HG02884 (cell line): ENCODE data around the gene MED29.

Source experiments
- ATAC-seq: cut with Tn5 transposase; IDR thresholded peaks from one replicate; pipeline ENCODE4 v1.9.1; 2021; ENCODE audit warnings: mild to moderate bottlenecking, moderate library complexity; ENCODE audit not compliant: unreplicated experiment

Gene MED29

DNA sequence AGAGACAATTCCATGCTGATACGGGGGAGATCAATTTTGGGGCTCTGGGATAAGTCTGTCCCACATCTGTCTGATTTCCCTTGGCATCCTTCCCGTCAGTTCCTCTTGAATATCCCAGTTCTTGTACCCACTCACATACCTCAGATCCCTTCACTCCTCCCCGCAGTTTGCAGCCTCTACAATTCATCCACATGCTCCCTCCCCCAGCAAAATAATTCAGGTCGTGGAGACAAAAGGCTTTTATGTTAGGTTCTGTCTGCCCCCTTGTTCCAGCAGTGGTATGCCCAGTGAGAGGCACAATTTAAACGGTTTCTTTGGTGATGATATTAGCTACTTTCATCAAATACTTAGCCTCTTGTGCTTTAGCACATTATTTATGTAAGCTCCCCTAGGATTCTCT, 35.0 kb downstream of the MED29 start:
- no peak for ATAC-seq

DNA sequence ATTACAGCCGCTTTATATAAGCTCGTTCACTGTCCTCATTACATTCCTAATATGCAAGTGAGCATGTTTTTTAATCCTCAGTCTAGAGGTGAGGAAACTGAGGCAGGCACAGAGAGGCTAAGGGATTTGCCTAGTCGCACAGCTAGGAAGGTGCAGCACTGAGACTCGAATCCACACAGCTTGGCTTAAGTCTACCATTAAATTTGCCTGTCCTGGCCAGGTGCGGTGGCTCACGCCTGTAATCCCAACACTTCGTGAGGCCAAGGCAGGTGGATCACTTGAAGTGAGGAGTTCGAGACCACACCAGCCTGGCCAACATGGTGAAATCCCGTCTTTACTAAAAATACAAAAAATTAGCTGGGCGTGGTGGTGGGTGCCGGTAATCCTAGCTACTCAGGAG, 36.5 kb downstream of the MED29 start:
- no peak for ATAC-seq

DNA sequence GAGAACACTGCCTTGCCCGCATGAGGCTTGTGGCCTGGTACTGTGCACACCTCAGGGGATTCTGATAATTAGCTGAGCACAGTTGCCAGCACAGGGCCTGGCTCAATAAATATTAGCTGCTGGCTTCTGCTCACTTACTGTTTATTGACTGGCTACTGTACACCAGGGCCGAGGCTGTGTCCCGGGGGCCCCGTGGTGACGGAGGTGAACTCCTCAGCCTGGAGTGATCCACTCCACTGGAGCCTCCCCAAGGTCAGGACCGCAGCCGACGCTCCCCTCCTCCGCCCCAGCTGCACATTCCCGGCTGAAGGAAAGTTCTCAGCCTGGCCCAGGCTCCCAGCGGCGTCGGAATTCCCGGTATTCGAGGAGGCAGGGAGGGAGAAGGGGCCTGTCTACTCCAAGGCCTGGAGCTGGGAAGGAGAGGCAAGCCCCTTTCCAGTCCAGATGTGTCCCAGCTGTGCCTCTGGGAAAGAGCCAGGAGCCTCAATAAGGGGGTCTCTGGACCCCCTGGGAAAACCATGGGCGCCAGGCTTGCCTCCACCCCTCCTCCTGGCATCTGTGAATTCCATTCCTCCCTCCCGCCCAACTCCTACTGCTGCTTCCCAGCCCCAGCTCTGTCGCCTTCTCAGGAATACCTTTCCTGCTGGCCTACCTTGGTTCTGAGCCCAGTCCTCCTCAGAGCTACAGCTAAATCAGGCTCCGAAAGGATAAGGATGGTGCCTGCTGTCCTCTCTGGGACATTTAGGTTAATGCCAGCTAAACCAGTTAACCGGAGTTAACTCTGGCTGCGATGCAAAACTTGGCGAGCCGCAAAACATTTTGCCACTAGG, 37.3 kb downstream of the MED29 start:
- ATAC-seq = no peak

DNA sequence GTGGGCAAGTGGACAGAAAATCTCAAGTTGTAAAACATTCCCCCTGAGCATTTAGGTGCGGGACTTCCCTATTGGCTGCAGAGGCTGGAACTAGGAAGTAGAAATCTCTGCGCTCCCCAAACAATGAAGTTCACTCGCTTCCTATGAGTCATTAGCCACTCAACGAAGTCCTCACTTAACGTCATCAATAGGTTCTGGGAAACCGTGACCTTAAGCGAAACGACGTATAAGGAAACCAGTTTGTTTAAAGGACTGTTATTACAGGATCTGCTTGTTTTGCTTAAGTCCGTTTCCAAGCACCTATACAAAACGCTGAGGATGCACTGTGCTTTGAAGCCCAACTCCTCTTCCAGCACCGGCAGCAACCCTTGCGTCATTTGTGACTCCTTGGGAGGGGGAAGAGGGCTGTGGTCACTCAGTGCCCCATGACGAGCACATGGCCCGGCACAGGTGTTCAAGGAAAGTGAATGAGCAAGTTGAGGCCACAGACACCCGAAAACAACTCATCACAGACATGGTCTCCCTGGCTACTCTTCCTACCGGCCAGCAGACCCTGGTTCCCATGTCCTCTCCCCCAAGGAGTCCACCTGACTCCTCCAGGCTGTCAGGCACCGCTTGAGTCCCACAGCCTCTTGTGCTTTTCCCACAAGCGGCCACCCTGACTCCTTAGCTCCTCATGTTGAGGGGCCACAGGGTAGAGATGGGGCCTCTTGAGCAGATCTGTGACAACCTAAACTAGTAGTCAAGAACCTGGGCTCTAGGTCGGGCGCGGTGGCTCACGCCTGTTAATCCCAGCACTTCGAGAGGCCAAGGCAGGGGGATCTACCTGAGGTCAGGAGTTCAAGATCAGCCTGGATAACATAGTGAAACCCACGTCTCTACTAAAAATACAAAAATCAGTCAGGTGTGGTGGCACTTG, 39.8 kb downstream of the MED29 start:
- no peak for ATAC-seq

DNA sequence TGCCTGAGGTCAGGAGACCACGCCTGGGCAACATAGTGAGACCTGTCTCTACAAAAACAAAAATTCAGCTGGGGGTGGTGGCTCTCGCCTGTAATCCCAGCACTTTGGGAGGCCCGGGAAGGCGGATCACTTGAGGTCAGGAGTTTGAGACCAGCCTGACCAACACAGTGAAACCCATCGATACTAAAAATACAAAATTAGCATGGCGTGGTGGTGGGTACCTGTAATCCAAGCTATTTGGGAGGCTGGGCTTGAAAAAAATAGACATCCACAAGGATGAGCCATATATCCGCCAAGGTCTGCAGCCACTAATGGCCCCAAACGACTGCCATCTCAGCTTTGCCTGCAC, 41.5 kb downstream of the MED29 start:
- ATAC-seq = no peak

DNA sequence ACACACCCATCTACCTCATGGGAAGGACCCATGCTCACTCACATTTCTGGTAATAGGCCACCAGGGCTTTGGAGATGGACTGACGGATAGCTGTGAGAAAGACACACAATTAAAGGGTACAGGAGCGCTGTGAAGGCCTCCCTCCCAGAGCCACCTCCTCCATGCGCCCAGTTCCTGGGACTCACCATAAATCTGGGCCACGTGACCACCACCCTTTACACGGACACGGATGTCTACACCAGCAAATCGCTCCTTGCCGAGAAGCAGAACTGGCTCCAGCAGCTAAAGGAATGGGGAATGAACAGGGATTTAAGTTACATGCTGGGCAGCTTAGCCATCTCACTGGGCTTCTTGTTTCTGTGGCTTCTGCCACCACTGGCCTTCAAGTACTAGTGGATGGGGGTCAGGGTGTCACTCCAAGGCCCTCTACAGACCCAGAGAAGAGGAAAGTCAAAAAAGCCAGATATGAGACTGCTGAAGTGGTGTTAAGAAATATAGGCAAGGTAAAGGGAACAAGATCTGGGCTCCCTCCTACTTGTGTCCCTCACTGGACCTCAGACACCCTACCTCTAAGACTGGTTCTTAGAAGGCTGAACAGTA, 42.4 kb downstream of the MED29 start:
- no peak for ATAC-seq

DNA sequence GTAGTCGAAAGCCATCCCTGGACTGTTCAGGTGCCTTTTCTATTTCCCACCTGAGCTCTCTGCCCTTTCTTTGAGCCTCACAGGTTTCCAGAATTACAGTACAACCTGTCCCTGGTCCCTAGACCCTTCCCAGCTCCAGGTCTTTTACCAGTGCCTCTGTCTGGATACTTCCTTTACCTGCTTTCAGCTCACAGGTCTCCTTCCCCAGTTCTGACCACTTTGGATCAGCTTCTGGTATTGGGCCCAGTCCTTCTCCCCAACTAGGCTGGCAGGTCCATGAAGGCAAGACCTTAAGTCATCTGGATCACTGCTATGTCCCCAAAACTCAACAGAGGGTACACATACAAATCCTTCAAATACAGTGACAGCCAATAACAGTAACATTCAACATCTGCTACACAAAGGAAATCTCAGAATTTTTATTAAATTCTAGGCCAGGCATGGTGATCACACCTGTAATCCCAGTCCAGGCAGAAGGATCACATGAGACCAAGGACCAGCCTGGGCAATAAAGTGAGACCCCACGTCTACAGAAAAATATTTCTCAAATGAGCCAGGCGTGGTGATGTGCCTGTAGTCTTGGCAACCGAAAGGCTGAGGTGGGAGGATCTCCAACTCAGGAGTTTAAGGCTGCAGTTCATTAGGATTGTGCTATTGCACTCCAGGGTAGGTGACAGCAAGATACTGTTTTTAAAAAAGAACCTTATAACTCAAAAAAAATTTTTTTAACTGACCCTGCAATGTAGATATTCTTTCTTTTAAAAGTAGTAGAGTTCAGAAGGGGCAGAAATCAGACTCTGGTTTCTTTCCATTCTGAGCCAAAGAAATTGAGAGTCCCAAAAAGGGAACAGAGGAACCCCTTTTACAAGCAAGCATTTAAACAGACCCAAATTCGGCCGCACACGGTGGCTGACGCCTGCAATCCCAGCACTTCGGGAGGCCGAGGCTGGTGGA, 43.2 kb downstream of the MED29 start:
- ATAC-seq = no peak

DNA sequence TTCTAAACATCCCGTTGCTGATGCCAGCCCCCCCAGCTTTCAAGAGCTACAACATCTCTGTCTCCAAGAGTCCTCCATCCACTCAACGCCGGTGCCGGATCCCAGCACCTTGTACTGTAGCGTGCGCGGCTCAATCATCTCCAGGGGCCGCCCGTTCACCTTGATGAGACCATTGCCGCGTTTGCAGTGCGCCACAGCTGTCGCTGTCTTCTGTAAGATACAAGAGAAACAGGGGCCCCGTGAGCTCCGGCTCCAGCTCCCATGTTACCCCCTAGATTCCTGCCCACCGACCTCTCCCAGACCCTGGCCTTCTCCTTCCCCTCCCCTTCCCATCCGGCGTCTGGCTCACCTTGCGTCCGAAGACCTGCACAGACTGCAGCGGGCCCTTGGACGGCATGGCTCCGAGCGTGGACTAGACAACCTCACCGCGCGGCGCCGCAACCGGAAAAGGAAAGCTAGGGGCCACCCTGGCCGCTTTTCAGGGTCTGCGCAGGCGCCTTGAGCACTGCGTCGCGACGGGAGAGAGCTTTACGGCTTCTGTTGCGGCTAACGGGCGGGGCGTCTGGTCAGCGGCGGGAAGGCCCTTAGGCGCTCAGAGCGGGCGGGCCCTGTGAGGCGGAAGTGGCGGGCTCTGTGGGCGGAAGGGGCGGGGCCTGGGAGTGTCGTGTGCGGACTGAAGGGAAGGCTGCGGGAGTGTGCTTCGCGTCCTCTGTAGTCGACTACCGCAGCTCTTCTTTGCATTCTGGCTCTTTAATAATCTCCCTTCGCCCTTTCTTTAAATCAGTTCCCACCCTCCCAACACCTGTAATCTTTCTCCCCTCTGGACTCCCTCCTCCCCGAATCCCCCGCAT, 44.5 kb downstream of the MED29 start, which contains the start of gene RPS16:
RPS16 (minus strand) TSS at position 451 of the 851 bp plus-strand sequence; CDS start at position 397, 54 bp downstream.
- peak; percentile 59 for ATAC-seq

DNA sequence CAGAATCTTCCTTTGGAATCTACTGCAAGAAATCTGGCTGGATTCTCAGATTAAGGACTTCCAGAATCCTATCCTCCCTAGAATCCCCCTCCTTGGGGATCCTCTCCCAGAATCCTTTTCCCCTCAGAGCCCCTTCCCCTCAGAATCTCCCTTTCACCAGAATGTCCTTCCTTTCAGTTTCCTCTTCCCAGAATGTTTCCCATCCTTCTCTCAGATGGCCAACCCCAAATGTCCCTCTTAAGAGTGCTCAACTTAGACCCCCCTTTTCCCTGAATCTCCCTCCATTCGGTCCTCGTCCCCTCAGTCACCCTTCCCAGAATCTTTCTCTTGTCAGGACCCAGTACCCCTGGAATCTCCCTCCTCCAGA, 45.2 kb downstream of the MED29 start:
- no peak for ATAC-seq

DNA sequence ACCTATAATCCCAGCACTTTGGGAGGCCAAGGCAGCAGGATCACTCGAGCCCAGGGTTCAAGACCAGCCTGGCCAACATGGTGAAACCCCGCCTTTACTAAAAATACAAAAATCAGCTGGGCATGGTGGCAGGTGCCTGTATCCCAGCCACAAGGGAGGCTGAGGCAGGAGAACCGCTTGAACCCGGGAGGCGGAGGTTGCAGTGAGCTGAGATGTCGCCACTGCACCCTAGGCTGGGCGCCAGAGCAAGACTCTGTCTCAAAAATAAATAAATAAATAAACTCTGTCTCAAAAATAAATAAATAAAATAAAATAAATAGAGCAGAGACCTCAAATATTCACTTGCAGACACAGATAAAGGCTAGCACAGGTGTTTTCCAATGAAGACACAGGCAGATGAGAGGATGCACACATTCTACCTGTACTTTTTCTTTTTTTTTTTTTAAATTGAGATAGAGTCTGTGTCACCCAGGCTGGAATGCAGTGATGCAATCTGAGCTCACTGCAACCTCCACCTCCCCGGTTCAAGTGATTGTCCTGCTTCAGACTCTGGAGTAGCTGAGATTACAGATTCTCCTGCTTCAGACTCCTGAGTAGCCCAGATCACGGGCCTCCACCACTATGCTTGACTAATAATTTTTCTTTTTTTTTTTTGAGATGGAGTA, 47.2 kb downstream of the MED29 start:
- ATAC-seq = no peak

DNA sequence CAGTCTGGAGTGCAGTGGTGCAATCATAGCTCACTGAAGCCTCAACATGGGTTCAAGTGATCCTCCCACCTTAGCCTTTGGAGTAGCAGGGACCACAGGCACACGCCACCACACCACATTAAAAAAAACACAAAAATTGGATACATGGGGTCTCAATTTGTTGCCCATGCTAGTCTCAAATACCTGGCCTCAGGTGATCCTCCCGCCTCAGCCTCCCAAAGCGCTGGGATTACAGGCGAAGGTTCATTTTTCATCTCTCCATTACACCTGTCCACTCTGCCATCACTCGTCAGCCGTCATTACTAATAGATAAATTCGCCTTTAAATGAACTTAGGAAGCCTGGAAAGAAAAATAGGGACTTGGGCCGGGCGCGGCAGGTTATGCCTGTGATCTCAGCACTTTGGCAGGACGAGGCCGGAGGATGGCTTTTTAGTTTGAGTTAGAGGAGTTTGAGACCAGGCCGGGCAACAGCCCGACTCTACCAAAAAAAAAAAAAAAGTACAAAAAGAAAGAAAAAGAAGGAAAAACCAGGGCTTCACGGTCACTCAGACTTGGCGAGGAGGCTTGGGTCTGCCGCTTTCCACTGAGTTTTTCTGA, 53.5 kb downstream of the MED29 start:
- ATAC-seq = no peak

DNA sequence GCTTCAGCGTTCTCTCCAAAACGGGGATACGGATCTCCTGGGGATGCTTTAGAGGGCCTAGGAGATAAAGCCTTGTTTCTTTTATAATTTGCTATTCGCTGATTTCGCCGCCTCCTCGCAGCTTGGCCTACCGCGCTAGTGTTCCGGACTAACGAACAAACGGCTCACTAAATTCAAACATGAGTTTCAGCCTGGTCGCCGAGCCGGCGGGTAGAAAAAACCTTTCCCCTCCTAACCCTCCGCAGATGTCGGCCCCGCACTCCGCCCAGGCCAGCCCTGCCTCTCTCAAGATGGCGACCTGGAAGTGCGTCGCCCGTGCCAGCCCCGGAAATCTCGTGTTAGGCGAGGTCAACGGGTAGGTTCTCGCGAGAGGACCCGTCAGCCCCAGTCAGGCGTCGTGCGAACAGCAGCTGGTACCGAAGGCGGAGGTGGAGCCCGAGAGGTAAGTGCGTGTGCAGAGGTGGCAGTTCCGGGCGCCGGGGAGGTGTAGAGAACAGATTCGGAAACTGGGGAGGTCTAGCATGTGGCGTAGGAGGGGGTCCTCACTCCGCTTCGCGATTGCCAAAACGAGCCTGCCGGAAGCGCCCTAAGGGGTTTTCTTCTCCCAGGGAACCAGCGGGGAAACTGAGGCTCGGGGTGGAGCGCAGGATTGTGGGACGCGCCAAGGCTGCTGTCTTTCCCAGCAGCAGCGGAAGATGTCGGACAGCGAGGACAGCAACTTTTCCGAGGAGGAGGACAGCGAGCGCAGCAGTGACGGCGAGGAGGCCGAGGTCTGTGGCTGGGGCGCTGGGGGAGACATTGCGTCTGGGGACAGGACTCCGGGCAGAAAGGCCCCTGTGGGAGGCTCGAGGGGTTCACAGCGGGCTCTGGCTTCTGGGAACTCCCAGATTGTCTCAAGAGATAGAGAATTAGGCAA, 54.3 kb downstream of the MED29 start, which contains the start of gene SUPT5H:
SUPT5H (plus strand) TSS at position 387 of the 916 bp plus-strand sequence; CDS start at position 696, 309 bp downstream.
- peak; percentile 71 for ATAC-seq

DNA sequence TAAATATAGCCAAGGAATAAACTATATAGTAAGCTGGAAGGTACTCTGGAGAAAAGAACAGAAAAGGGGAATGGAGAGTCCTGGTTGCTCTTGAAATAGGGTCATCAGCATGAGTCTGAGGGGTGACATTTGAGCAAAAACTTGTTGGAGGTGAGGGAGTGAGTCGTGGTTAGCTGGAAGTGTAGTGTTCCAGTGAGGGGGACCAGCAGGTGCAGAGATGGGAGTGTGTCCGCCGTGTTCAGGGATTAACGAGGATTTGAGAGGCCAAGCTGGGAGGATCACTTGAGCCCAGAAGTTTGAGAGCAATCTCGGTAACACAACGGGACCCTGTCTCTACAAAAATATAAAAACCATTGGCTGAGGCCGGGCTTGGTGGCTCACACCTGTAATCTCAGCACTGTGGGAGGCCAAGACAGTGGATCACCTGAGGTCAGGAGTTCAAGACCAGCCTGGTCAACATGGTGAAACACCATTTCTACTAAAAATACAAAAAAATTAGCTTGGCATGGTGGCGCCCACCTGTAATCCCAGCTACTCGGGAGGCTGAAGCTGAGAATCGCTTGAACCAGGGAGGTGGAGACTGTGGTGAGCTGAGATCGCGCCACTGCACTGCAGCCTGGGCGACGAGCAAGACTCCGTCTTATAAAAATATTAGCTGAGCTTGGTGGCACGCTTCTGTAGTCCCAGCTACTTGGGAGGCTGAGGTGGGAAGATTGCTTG, 55.3 kb downstream of the MED29 start:
- ATAC-seq = no peak

DNA sequence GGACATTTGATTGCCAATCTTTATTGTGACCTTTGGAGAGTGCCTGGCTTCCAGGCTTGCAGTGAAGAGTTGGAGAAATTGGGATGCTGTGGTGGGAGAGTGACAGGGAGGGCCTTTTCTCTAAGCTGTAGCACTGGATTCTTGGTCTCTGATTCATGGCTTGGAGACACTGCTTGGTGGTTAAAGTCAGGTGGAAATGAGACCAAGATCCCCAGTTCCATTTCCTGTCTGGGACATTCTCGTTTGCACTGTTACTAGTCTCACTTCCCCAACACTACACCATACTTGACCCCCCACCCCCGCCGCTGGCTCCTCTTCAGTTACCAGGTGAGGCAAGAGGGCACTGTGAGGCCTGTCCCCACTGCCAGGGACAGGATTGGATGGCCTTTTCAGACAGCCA, 57.1 kb downstream of the MED29 start:
- no peak for ATAC-seq

DNA sequence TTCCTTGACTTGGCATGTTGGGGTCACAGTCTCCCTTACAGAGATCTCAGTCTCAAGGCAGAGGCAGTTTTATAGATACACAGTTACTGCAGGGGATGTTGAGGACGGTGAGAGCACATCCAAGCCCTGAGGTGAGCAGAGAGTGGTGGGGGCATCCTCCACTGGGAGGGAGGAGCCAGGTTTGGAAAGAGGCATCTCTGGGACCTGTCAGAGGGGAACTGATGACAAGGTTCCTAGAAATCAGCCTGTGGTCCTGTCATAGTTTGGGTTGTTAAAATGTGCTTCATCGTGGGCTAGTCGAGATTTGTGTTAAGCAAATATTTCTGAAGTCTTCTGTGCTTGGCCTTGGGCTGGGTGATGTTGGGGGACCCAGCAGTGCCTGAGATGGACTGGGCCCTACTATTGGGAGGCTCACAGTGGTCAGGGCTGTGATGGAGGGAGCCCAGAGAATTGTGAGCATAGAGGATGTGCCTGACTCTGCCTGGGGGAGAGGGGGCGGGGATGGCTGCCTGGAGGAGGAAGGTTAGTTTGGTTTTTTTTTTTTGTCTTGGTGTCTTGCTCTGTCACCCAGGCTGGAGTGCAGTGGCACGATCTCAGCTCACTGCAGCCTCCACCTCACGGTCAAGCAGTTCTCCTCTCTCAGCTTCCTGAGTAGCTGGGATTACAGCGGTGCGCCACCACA, 58.1 kb downstream of the MED29 start:
- ATAC-seq = no peak
